NB4 (cell line): ENCODE results near the gene SLC48A1.

ENCODE experiments used
- DNase-seq: peaks from one replicate; pipeline ENCODE4 v3.0.0; 2010; ENCODE audit warnings: low read depth
- H3K4me3 ChIP-seq: one replicate; pipeline ENCODE4 v1.5.1; 2011; ENCODE audit warnings: mild to moderate bottlenecking, low read depth, low read length, moderate library complexity
- CTCF ChIP-seq: IDR thresholded peaks from one replicate; pipeline ENCODE4 v1.5.1; 2012; ENCODE audit warnings: low read depth, low read length
- MAX ChIP-seq: IDR thresholded peaks from 2 replicates; pipeline ENCODE4 v1.6.1; 2011; ENCODE audit warnings: low read depth, low read length
- MYC ChIP-seq: IDR thresholded peaks from 2 replicates; pipeline ENCODE4 v1.6.1; 2011; ENCODE audit warnings: low read depth, low read length
- POLR2A ChIP-seq: IDR thresholded peaks from 2 replicates; pipeline ENCODE4 v1.6.1; 2011; ENCODE audit warnings: mild to moderate bottlenecking; ENCODE audit not compliant: insufficient read length; ENCODE audit errors: extremely low read depth

The SLC48A1 gene

GRCh38 chr12:47758584-47758833 lies 14.5 kb upstream of the SLC48A1 start:
- peak overlapping the region; percentile 71 for H3K4me3 ChIP-seq
- DNase-seq = no peak
- TF ChIP-seq MYC = no peak
- no peak for TF ChIP-seq POLR2A
- TF ChIP-seq CTCF = no peak
- no peak for TF ChIP-seq MAX

- peak; percentile 95 for DNase-seq
- TF ChIP-seq MAX (peak; percentile 99), MYC (peak; percentile 99), CTCF (peak; percentile 44), POLR2A (peak; percentile 51)
- peak within 1 kb of the TSS; percentile 71 for H3K4me3 ChIP-seq
Observed at GRCh38 chr12:47758834-47759690, 14.0 kb upstream of the SLC48A1 start, which contains the start of gene RAPGEF3. Gene RAPGEF3, minus strand, starts transcription at chr12:47758880. Its CDS starts 324 bp downstream, at chr12:47758556.

GRCh38 chr12:47762850-47763465 lies 10.1 kb upstream of the SLC48A1 start:
- H3K4me3 ChIP-seq = no peak overlapping the region
- TF ChIP-seq CTCF = no peak
- TF ChIP-seq MYC = no peak
- no peak for TF ChIP-seq POLR2A
- no peak for TF ChIP-seq MAX
- DNase-seq = no peak

- H3K4me3 ChIP-seq = no peak overlapping the region
- no peak for TF ChIP-seq MAX
- peak; percentile 49; the same call in 1 of the 2 replicates for TF ChIP-seq MYC
- DNase-seq = peak; percentile 76
Observed at GRCh38 chr12:47763481-47764346, 9.3 kb upstream of the SLC48A1 start.

GRCh38 chr12:47766502-47767215 lies 6.4 kb upstream of the SLC48A1 start:
- no peak for DNase-seq
- TF ChIP-seq MYC = no peak
- TF ChIP-seq CTCF = no peak
- no peak for TF ChIP-seq POLR2A
- no peak for TF ChIP-seq MAX
- no peak overlapping the region for H3K4me3 ChIP-seq

GRCh38 chr12:47767216-47767724 lies 5.8 kb upstream of the SLC48A1 start:
- TF ChIP-seq MAX = peak; percentile 61; the same call in 1 of the 2 replicates
- TF ChIP-seq POLR2A = no peak
- peak; percentile 31; the same call in 1 of the 2 replicates for TF ChIP-seq MYC
- peak; percentile 70 for TF ChIP-seq CTCF
- H3K4me3 ChIP-seq = no peak overlapping the region
- DNase-seq = peak; percentile 85
